Keratinocyte (primary cell): Measurements from ENCODE around the gene LEAP2. TPM values are rescaled to one million over a fixed set of nuclear protein-coding genes. Genes with fewer than 3 reads are reported as not detected.

Source experiments
- DNase-seq: peaks from one replicate; pipeline ENCODE4 v3.0.0-alpha.2; 2011; ENCODE audit warnings: low read depth, missing footprints, low spot score
- FAIRE-seq: peaks from 2 replicates; lab custom pipeline; 2011; peaks lifted over from hg19 to GRCh38; lab: Jason Lieb, UNC
- H2AFZ ChIP-seq: 2 replicates; pipeline ENCODE4 v1.6.0; 2012; ENCODE audit warnings: low read length, control low read depth, inconsistent platforms; ENCODE audit not compliant: control insufficient read depth
- H3K27ac ChIP-seq: 2 replicates; pipeline ENCODE4 v1.5.1; 2011; ENCODE audit warnings: low read length; ENCODE audit not compliant: control insufficient read depth, insufficient read depth
- H3K27me3 ChIP-seq: 3 replicates; pipeline ENCODE4 v1.6.0; 2011; ENCODE audit warnings: low read length; ENCODE audit not compliant: control insufficient read depth, insufficient read depth; ENCODE audit errors: extremely low read depth
- H3K36me3 ChIP-seq, 2 experiments: 2 replicates in 1 of 2; 3 replicates in 1 of 2; pipeline ENCODE4 v1.5.1; 2011; ENCODE audit warnings: low read length in 2 of 2, mild to moderate bottlenecking in 1 of 2; ENCODE audit not compliant: control insufficient read depth in 2 of 2, insufficient read depth in 2 of 2; ENCODE audit errors: extremely low read depth in 1 of 2
- H3K4me1 ChIP-seq: 3 replicates; pipeline ENCODE4 v1.5.1; 2011; ENCODE audit warnings: low read length; ENCODE audit not compliant: control insufficient read depth, insufficient read depth; ENCODE audit errors: extremely low read depth
- H3K4me2 ChIP-seq: 3 replicates; pipeline ENCODE4 v1.6.0; 2011; ENCODE audit warnings: low read depth, low read length; ENCODE audit not compliant: control insufficient read depth, insufficient read depth; ENCODE audit errors: extremely low read depth
- H3K4me3 ChIP-seq, 3 experiments: fragments of 200-600 bp in 1 of 3; sonication (generic) in 1 of 3; 2 replicates in 2 of 3; 3 replicates in 1 of 3; pipeline ENCODE4 v1.5.1; 2011 to 2016; ENCODE audit warnings: low read length in 3 of 3, mild to moderate bottlenecking in 3 of 3, control low read depth in 2 of 3, inconsistent platforms in 1 of 3, low read depth in 1 of 3, mixed read lengths in 1 of 3, mixed run types in 1 of 3, moderate library complexity in 1 of 3; ENCODE audit not compliant: control insufficient read depth in 2 of 3, insufficient read depth in 2 of 3; ENCODE audit errors: extremely low read depth in 1 of 3
- H3K79me2 ChIP-seq: 2 replicates; pipeline ENCODE4 v1.6.0; 2012; ENCODE audit warnings: low read length; ENCODE audit not compliant: control insufficient read depth, insufficient read depth
- H3K9ac ChIP-seq: 3 replicates; pipeline ENCODE4 v1.6.0; 2011; ENCODE audit warnings: low read length; ENCODE audit not compliant: control insufficient read depth, insufficient read depth; ENCODE audit errors: extremely low read depth
- H3K9me1 ChIP-seq: 3 replicates; pipeline ENCODE4 v1.6.0; 2011; ENCODE audit warnings: low read length; ENCODE audit not compliant: control insufficient read depth, insufficient read depth; ENCODE audit errors: extremely low read depth
- H3K9me3 ChIP-seq: 2 replicates; pipeline ENCODE4 v1.5.1; 2012; ENCODE audit warnings: low read depth, low read length; ENCODE audit not compliant: control insufficient read depth
- H4K20me1 ChIP-seq: 3 replicates; pipeline ENCODE4 v1.6.0; 2011; ENCODE audit warnings: low read length; ENCODE audit not compliant: control insufficient read depth, insufficient read depth; ENCODE audit errors: extremely low read depth
- CTCF ChIP-seq, 3 experiments: IDR thresholded peaks in 1 of 3; conservative IDR thresholded peaks in 1 of 3; optimal IDR thresholded peaks in 1 of 3; 2 replicates in 2 of 3; 3 replicates in 1 of 3; pipeline versions ENCODE3 to v1.5.1; 2011; ENCODE audit warnings: low read length in 3 of 3, mild to moderate bottlenecking in 3 of 3, moderate library complexity in 2 of 3, control low read depth in 1 of 3, inconsistent platforms in 1 of 3; ENCODE audit not compliant: insufficient read depth in 2 of 3; ENCODE audit errors: extremely low read depth in 1 of 3
- EZH2 ChIP-seq: IDR thresholded peaks from one replicate; pipeline ENCODE4 v1.6.1; 2012; ENCODE audit warnings: inconsistent platforms, mild to moderate bottlenecking, low read length, moderate library complexity
- dilution Hi-C: fragments of 300-500 bp; cut with MboI; formaldehyde crosslinking; loops from one replicate; pipeline ENCODE4 v1.7.0; 2020; ENCODE audit warnings: low sequenced_read_pairs; ENCODE audit not compliant: extremely low pct_ligation_motif_present
- polyA plus RNA-seq, 5 experiments: library from polyadenylated mRNA; depleted of rRNA in 3 of 5; stranded (reverse) in 3 of 5; stranded (forward) in 1 of 5; unstranded in 1 of 5; fragments of >200 nt; gene quantifications; 1 replicate in 1 of 5; 2 replicates in 3 of 5; 3 replicates in 1 of 5; pipeline versions ENCODE4 v1.2.1 to v1.2.3, GENCODE V29; 2011 to 2012; ENCODE audit warnings: missing spikeins in 2 of 5, low read depth in 1 of 5, low replicate concordance in 1 of 5

Gene LEAP2
- polyA plus RNA-seq, 1 donor (not counting 4 experiments of a cell fraction or from before 2014, with no cell fraction given) = 1.2 TPM

GRCh38 chr5:132901036-132901435 lies 27.6 kb downstream of the LEAP2 start:
- Histone ChIP-seq H3K36me3 (peaks cover 13 to 19% of the 10 kb centered on the region in 2 experiments), H3K27me3 (no peaks in the 10 kb centered on the region), H3K9me1 (no peaks in the 10 kb centered on the region), H4K20me1 (no peaks in the 10 kb centered on the region), H3K4me2 (no peak overlapping the region), H3K27ac (no peak overlapping the region), H2AFZ (no peak overlapping the region), H3K9ac (no peak overlapping the region), H3K4me1 (no peaks in the 10 kb centered on the region), H3K79me2 (peaks cover 3% of the 10 kb centered on the region), H3K4me3 (no peak overlapping the region), H3K9me3 (no peaks in the 10 kb centered on the region)
- no peak for TF ChIP-seq EZH2
- no peak for TF ChIP-seq CTCF (optimal IDR thresholded peaks at IDR 0.05 in 1 of 3, IDR thresholded peaks at IDR 0.05 in 1 of 3, conservative IDR thresholded peaks at IDR 0.05 in 1 of 3; ENCODE audit: extremely low read depth in 1 of 3, insufficient read depth in 2 of 3, low read length in 3 of 3)
- DNase-seq (no peak), FAIRE-seq (no peak)
- dilution Hi-C loops = no loop called here

- Histone ChIP-seq H3K9ac (no peak overlapping the region), H3K79me2 (peaks cover 3% of the 10 kb centered on the region), H3K4me1 (no peaks in the 10 kb centered on the region), H3K9me1 (no peaks in the 10 kb centered on the region), H3K4me3 (no peak overlapping the region), H3K9me3 (no peaks in the 10 kb centered on the region), H3K27me3 (no peaks in the 10 kb centered on the region), H3K4me2 (no peak overlapping the region), H4K20me1 (no peaks in the 10 kb centered on the region), H2AFZ (no peak overlapping the region), H3K27ac (no peak overlapping the region), H3K36me3 (peaks cover 10 to 12% of the 10 kb centered on the region in 2 experiments)
- FAIRE-seq (no peak), DNase-seq (no peak)
- dilution Hi-C loops = no loop called here
- TF ChIP-seq EZH2 (no peak), CTCF (optimal IDR thresholded peaks at IDR 0.05 in 1 of 3, IDR thresholded peaks at IDR 0.05 in 1 of 3, conservative IDR thresholded peaks at IDR 0.05 in 1 of 3; ENCODE audit: extremely low read depth in 1 of 3, insufficient read depth in 2 of 3, low read length in 3 of 3) (no peak)
Observed at GRCh38 chr5:132901730-132902129, 28.3 kb downstream of the LEAP2 start.
